HL-60 (cell line): ENCODE measurements around the gene WIZ.

Experiments used
- POLR2AphosphoS5 ChIP-seq: IDR thresholded peaks from 2 replicates; pipeline ENCODE4 v1.6.1; 2012; ENCODE audit warnings: low read depth
- TF ChIP-seq, protein P1 (sequence below): IDR thresholded peaks from one replicate; pipeline ENCODE4 v1.5.1; 2011; ENCODE audit warnings: low read length, control low read depth, inconsistent platforms; ENCODE audit not compliant: insufficient read depth
- TF ChIP-seq, protein P2 (sequence below): IDR thresholded peaks from 2 replicates; pipeline ENCODE4 v1.6.1; 2012; ENCODE audit warnings: low read depth; ENCODE audit not compliant: insufficient replicate concordance

DNA sequence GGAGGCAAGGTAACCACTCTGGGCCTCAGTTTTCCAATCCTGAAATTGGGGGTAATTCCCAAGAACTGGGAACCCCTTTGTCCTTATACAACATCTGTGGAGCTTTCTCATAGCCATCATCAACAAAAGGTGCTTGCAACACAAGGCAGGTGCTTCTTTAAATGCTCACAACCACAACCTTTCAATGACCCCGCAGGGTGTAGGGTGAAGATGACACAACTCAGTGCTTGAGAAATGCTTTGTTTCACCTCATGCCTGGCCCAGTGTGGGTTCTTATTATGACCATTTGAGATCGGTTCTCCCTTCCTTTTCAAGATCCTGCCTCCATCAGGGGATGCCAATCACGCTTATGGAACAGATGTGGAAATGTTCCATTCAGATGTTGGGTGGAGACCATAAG, 8.4 kb downstream of the WIZ start:
- TF ChIP-seq, protein P1, sequence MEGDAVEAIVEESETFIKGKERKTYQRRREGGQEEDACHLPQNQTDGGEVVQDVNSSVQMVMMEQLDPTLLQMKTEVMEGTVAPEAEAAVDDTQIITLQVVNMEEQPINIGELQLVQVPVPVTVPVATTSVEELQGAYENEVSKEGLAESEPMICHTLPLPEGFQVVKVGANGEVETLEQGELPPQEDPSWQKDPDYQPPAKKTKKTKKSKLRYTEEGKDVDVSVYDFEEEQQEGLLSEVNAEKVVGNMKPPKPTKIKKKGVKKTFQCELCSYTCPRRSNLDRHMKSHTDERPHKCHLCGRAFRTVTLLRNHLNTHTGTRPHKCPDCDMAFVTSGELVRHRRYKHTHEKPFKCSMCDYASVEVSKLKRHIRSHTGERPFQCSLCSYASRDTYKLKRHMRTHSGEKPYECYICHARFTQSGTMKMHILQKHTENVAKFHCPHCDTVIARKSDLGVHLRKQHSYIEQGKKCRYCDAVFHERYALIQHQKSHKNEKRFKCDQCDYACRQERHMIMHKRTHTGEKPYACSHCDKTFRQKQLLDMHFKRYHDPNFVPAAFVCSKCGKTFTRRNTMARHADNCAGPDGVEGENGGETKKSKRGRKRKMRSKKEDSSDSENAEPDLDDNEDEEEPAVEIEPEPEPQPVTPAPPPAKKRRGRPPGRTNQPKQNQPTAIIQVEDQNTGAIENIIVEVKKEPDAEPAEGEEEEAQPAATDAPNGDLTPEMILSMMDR: no peak
- TF ChIP-seq, protein P2, sequence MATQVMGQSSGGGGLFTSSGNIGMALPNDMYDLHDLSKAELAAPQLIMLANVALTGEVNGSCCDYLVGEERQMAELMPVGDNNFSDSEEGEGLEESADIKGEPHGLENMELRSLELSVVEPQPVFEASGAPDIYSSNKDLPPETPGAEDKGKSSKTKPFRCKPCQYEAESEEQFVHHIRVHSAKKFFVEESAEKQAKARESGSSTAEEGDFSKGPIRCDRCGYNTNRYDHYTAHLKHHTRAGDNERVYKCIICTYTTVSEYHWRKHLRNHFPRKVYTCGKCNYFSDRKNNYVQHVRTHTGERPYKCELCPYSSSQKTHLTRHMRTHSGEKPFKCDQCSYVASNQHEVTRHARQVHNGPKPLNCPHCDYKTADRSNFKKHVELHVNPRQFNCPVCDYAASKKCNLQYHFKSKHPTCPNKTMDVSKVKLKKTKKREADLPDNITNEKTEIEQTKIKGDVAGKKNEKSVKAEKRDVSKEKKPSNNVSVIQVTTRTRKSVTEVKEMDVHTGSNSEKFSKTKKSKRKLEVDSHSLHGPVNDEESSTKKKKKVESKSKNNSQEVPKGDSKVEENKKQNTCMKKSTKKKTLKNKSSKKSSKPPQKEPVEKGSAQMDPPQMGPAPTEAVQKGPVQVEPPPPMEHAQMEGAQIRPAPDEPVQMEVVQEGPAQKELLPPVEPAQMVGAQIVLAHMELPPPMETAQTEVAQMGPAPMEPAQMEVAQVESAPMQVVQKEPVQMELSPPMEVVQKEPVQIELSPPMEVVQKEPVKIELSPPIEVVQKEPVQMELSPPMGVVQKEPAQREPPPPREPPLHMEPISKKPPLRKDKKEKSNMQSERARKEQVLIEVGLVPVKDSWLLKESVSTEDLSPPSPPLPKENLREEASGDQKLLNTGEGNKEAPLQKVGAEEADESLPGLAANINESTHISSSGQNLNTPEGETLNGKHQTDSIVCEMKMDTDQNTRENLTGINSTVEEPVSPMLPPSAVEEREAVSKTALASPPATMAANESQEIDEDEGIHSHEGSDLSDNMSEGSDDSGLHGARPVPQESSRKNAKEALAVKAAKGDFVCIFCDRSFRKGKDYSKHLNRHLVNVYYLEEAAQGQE: no peak
- no peak for TF ChIP-seq POLR2AphosphoS5
